Measurements from ENCODE around the gene PXDN.
A peak's percentile ranks its signal among the peaks of the same experiment; 100 is the strongest.

PXDN gene

GRCh38 chr2:1751767-1752725, 7.7 kb upstream of the PXDN start:
- DNase-seq = no peak

GRCh38 chr2:1750933-1751766, 6.8 kb upstream of the PXDN start:
- peak; percentile 49 for DNase-seq

DNA sequence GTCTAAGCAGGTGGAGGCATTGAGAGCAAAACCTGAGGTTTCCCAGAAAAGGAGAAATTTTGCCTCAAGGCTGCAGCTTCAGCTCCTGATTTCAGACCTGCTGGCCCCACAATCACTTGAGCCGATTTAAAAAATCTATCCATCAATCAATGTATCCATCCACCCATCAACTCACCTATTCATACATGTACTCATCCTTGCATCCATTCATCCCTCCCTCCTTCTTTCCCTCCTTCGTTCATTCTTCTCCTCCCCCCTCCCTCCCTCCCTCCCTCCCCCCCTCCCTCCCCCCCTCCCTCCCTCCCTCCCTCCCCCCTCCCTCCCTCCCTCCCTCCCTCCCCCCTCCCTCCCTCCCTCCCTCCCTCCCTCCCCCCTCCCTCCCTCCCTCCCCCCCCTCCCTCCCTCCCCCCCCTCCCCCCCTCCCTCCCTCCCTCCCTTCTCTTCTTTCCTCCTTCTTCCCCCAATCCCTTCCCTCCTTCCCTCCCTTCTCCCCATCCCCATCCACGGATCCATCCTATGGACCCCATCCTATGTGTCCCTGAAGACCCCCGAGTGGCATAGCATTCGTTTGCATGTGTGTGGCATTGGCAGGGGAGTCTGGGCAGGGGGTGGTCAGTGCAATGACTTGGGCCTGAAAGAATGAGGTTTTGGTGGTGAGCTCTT, 6.1 kb upstream of the PXDN start:
- DNase-seq = no peak

DNA sequence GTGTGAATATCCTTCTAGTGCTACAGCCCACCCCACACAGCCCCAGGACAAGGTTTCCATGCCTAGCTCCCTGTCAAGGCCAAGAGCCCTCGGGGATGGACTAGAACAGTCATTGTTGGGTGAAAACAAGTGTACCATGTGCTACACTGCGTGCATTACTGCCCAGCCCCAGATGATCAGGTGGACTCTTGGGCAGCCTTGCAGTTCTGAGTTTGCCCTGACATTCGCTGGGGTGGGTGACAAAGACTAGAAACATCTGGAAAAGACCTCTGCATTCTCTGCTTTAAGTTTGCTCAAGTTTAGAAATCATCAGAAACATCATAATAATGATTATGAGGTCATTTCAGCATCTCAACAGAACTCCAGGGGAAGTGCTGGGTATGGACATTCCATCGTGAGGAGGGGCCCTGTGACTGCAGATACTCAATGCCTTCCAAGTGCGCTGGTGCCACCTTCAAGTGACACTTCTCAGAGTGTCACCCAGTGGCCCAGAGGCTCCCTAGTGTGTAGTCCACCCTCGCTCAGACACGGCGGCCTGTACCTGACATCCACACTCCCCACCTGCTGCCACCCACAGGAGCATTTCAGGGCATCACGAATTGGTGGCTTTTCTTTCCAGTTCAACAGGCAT, 5.3 kb upstream of the PXDN start:
- DNase-seq = no peak

DNA sequence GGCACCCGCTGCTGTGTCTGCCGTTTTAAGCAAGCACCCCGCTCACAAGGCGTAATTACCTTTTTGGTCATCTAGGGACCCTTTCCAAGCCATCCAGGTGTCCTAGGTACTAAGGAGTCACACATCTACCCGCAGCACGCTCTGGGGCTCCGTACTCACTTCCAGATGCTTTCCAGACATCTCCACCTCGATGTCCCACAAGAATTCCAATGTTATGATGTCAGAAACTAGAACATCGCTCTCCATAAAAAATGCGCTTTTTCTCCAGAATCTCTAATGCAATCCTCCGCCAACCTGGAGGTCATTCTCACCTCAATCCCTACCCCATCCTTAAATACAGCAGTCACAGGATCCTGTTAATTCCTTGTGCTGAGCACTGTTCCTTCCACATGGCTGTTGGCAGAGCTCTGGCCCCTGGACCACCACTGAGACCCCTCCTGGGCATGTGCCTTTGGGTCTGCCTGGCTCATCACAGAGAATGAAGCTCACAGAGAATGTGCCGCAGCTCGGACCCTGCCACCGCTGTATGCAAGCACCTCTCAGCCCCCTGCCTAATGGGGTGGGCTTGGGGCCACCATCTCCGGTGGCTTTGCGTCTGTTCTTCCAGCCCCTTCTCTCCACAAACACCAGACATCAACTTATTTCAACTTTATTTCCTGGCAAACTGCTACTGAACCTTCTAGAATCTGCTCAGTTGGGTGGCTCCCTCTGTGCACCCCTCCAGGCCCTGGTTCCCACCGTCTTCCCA, 4.6 kb upstream of the PXDN start:
- DNase-seq = no peak

DNA sequence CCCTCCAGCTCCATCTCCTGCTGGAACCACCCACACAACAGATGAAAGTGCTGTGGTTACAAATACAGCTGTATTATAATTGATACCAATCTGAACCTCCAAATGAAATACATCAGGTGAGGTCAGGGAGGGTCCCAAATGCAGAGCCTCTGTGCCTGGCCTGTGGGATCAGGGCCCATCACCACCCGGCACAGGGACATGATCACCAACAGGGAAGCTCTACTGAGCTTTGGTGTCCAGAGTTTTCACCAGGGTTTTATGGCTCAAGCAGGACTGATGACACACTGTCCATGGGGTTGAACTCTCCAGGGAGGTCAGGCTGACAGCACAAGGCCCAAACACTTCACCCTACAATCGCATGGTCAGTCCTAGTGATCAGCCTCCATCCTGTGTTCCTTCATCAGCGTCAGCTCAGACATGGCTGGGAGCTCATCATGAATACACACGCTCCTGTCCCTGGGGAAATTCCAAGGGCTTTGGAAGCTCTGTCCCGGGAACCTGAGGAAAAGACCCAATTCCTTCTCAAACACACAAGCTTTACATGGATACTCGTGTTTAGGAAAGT, 3.9 kb upstream of the PXDN start:
- DNase-seq = no peak

DNA sequence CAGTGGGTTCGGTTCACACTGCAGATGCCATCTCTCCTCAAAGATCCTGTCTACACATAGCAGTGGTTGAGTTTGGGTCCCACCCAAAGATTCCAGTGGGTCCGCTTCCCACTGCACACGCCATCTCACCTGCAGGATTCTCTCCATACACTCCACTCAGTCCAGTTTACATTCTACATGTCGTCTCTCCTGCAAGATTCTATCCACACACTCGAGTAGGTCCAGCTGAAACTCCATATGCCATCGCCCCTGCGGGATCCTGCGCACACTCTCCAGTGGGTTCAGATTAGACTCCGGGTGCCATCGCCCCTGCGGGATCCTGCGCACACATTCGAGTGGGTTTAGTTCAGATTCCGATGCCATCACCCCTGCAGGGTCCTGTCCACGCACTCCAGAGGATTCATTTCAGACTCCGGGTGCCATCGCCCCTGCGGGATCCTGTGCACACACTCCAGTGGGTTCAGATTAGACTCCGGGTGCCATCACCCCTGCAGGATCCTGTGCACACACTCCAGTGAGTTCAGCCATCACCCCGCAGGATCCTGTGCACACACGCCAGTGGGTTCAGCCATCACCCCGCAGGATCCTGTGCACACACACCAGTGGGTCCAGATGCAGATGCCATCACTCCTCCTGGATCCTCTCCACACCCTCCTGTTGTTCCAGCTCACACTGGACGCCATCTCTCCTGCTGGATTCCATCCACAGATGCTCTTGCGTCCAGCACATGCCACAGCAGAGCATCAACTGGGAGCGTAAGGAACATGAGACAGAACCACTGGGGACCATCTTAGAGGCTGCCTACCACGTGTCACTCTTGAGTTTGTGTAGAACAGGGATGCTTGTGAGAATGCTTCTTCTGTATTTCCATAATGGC, 3.0 kb upstream of the PXDN start:
- DNase-seq = no peak

GRCh38 chr2:1746174-1747064, 2.1 kb upstream of the PXDN start:
- DNase-seq = no peak

- DNase-seq = no peak
Observed at GRCh38 chr2:1745171-1746023, 1.1 kb upstream of the PXDN start.

DNA sequence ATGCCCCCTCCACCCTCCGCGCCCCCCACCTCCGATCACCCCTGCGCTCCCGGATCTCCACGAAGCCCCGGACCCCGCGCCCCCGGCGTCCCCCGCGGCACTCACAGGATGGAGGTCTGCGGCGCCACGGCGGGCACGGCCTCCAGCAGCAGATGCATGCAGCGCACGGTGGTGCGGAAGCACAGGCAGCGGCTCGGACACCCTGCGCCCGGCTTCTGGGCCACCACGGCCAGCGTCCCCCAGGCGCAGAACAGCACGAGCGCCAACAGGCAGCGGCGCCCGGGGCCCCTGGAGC, 217 bp downstream of the PXDN start:
- no peak for DNase-seq

- no peak for DNase-seq
Observed at GRCh38 chr2:1743396-1744150, 742 bp downstream of the PXDN start.

- no peak for DNase-seq
Observed at GRCh38 chr2:1742681-1743395, 1.5 kb downstream of the PXDN start.

DNA sequence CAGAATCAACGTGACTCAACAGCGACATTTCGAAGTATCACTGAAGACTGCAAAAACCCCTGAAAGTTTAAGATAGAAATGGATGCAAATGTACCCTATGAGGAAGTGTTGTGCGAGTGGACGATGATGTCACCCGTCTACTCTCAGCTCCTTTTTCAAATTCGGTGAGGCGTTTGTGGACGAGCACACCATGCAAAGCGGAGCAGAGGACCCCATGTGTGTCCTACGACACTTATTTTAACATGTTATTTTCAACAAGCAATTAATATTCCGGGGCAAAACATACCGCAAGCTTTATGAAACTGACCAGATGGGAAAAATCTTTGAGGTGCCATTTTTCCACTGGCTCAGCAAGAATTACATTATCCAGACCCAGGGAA, 2.0 kb downstream of the PXDN start:
- DNase-seq = no peak

DNA sequence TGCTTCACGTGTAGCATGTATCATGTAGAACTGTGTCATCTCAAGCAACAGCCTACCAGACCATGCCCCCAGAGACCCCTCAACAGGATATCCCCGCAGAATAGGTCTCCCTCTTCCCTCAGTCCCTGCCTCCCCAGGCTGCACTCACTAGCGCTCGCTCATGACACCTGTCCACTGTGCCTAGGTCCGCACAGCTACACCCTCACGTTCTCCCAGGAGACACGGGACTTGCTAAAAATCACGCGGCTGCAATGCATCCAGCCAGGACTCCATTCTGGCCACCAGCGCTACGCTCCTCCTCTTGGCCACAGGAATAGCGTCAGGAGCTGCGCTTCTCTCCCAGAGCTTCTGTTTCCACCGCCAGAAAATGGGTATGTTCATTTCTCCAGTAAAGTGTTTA, 2.5 kb downstream of the PXDN start:
- DNase-seq = no peak

GRCh38 chr2:1740716-1741589, 3.4 kb downstream of the PXDN start:
- no peak for DNase-seq

- no peak for DNase-seq
Observed at GRCh38 chr2:1739961-1740715, 4.2 kb downstream of the PXDN start.
